ENCODE results near the gene ANAPC10.

- TF ChIP-seq CTCF (IDR thresholded peaks at IDR 0.05): no peak
- no peak for TF ChIP-seq POLR2A (IDR thresholded peaks at IDR 0.05)
- no peak for TF ChIP-seq POLR2AphosphoS5 (IDR thresholded peaks at IDR 0.05)
These were observed 13.9 kb downstream of the ANAPC10 start for GRCh38 chr4:145083891-145084605.
